GM19452 (cell line): ENCODE results near the gene STRIP1.
"Not testable (repeated sequence)": the region's sequence is repeated elsewhere in the genome, so short reads cannot be mapped to it uniquely, and the experiment has no call there.

Experiments used
- ATAC-seq: cut with Tn5 transposase; IDR thresholded peaks from one replicate; pipeline ENCODE4 v1.9.1; 2021; ENCODE audit not compliant: unreplicated experiment

STRIP1 gene

GRCh38 chr1:110007046-110007830 is 27.2 kb upstream of the STRIP1 start:
- ATAC-seq = no peak

- ATAC-seq = no peak
Measured at GRCh38 chr1:110008971-110009565, 25.4 kb upstream of the STRIP1 start.

GRCh38 chr1:110011527-110012041 is 22.8 kb upstream of the STRIP1 start:
- peak; percentile 96 for ATAC-seq

- ATAC-seq = peak; percentile 71
Measured at GRCh38 chr1:110012100-110012780, 22.2 kb upstream of the STRIP1 start.

- no peak for ATAC-seq
Measured at GRCh38 chr1:110017792-110018191, 16.6 kb upstream of the STRIP1 start.

GRCh38 chr1:110018396-110018795 is 16.0 kb upstream of the STRIP1 start:
- no peak for ATAC-seq

GRCh38 chr1:110019770-110020169 is 14.7 kb upstream of the STRIP1 start:
- no peak for ATAC-seq

- ATAC-seq = no peak
Measured at GRCh38 chr1:110021285-110021684, 13.1 kb upstream of the STRIP1 start.

GRCh38 chr1:110024613-110025012 is 9.8 kb upstream of the STRIP1 start:
- ATAC-seq = no peak

GRCh38 chr1:110030687-110031086 is 3.7 kb upstream of the STRIP1 start:
- ATAC-seq = not testable (repeated sequence)

GRCh38 chr1:110032327-110032726 is 2.1 kb upstream of the STRIP1 start:
- no peak for ATAC-seq

- ATAC-seq = no peak
Measured at GRCh38 chr1:110033421-110033820, 1.0 kb upstream of the STRIP1 start.

GRCh38 chr1:110034040-110034450 is 379 bp upstream of the STRIP1 start:
- ATAC-seq = no peak

GRCh38 chr1:110035236-110035752 is 870 bp downstream of the STRIP1 start:
- ATAC-seq = no peak

GRCh38 chr1:110038271-110038670 is 3.8 kb downstream of the STRIP1 start:
- ATAC-seq = no peak

GRCh38 chr1:110039641-110040040 is 5.2 kb downstream of the STRIP1 start:
- no peak for ATAC-seq

GRCh38 chr1:110040548-110040947 is 6.1 kb downstream of the STRIP1 start:
- no peak for ATAC-seq

GRCh38 chr1:110043016-110043415 is 8.6 kb downstream of the STRIP1 start:
- no peak for ATAC-seq

GRCh38 chr1:110047463-110047862 is 13.0 kb downstream of the STRIP1 start:
- ATAC-seq = no peak

- no peak for ATAC-seq
Measured at GRCh38 chr1:110048240-110048639, 13.8 kb downstream of the STRIP1 start.

- ATAC-seq = no peak
Measured at GRCh38 chr1:110048923-110049601, 14.6 kb downstream of the STRIP1 start.
